MM.1S (cell line): ENCODE results near the gene PRSS8.

Source experiments
- CTCF ChIP-seq: fragments of 300-600 bp; sonication (generic); IDR thresholded peaks from 2 replicates; pipeline ENCODE4 v1.5.1; 2016; ENCODE audit warnings: antibody characterized with exemption, low read length, mixed read lengths
- EZH2 ChIP-seq: fragments of 300-600 bp; sonication (generic); optimal IDR thresholded peaks from 2 replicates; pipeline ENCODE3; 2017; ENCODE audit warnings: low read depth, mild to moderate bottlenecking, antibody characterized with exemption, low read length, mixed read lengths
- EZH2phosphoT487 ChIP-seq: fragments of 300-600 bp; sonication (generic); IDR thresholded peaks from 2 replicates; pipeline ENCODE4 v1.6.1; 2018; ENCODE audit warnings: antibody characterized with exemption, low read length

GRCh38 chr16:31147574-31147973 lies 12.0 kb upstream of the PRSS8 start:
- no peak for TF ChIP-seq CTCF
- TF ChIP-seq EZH2, result no peak
- TF ChIP-seq EZH2phosphoT487, result no peak
